Measurements from ENCODE around the gene PLPPR2. TPM values are rescaled to one million over a fixed set of nuclear protein-coding genes. Genes with fewer than 3 reads are reported as not detected.

The PLPPR2 gene
- total RNA-seq, 1 experiment from 2014 or later = 7.5 TPM

DNA sequence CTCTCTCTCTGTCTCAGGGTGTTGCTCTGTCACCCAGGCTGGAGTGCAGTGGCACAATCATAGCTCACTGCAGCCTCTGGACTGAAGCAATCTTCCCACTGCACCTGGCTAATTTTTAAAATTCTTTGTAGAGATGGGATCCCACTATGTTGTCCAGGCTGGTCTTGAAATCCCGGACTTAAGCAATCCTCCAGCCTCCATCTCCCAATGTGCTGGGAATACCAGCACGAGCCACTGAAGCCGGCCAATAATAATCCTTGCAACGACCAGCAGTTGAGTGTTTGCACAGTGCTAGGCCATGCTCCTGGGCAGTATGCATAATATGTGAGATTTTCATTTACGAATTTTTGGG, 29.5 kb downstream of the PLPPR2 start (continued):
- no peak for TF ChIP-seq OVOL2 (CRISPR knock-in tag; IDR thresholded peaks at IDR 0.05; ENCODE audit: borderline replicate concordance)
- no peak for TF ChIP-seq MXD4 (CRISPR knock-in tag; IDR thresholded peaks at IDR 0.05; ENCODE audit: borderline replicate concordance)
- TF ChIP-seq FOXJ3 (CRISPR knock-in tag; IDR thresholded peaks at IDR 0.05; ENCODE audit: borderline replicate concordance) = no peak
- no peak for TF ChIP-seq ZNF263 (CRISPR knock-in tag; IDR thresholded peaks at IDR 0.05; ENCODE audit: low read depth)
- no peak for TF ChIP-seq USF1 (CRISPR knock-in tag; IDR thresholded peaks at IDR 0.05)

DNA sequence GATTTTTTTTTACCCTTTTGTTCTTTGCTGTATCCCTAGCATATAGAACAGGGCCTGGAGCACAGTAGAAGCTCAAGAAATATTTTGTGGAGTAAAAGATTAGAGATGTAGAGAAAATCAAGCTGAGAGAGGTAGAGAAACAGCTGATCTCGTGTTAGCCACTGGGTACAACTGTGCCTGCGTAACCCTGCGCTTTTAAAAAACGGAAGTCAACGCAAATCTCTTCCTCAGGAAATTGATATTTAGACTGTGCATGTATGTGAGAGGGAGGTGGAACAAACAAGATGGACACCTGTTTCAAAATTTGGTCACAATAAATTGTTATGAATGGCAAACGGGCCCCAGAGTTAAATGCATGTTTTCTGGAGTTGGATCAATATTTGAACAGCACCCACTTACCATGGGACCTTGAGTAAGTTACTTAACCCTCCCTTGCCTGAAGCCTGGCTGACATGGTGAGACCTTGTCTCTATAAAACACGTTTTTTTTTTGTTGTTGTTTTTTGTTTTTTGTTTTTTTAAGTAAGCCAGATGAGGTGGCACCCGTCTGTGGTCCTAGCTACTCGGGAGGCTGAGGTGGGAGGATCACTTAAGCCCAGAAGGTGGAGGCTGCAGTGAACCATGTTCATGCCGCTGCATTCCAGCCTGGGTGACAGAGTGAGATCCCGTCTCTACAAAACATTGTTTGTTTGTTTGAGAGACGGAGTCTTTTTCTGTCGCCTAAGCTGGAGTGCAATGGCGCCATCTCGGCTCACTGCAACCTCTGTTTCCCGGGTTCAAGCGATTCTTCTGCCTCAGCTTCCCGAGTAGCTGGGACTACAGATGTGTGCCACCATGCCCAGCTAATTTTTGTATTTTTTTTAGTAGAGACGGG, 32.2 kb downstream of the PLPPR2 start:
- TF ChIP-seq, protein P1, sequence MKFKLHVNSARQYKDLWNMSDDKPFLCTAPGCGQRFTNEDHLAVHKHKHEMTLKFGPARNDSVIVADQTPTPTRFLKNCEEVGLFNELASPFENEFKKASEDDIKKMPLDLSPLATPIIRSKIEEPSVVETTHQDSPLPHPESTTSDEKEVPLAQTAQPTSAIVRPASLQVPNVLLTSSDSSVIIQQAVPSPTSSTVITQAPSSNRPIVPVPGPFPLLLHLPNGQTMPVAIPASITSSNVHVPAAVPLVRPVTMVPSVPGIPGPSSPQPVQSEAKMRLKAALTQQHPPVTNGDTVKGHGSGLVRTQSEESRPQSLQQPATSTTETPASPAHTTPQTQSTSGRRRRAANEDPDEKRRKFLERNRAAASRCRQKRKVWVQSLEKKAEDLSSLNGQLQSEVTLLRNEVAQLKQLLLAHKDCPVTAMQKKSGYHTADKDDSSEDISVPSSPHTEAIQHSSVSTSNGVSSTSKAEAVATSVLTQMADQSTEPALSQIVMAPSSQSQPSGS (CRISPR knock-in tag; IDR thresholded peaks at IDR 0.05; ENCODE audit: borderline replicate concordance, low read depth) = no peak
- no peak for TF ChIP-seq ELF4 (CRISPR knock-in tag; IDR thresholded peaks at IDR 0.05; ENCODE audit: low read depth)
- TF ChIP-seq SMAD3 (CRISPR knock-in tag; IDR thresholded peaks at IDR 0.05; ENCODE audit: borderline replicate concordance) = no peak
- no peak for TF ChIP-seq ZNF671 (CRISPR knock-in tag; IDR thresholded peaks at IDR 0.05)
- TF ChIP-seq, protein P2, sequence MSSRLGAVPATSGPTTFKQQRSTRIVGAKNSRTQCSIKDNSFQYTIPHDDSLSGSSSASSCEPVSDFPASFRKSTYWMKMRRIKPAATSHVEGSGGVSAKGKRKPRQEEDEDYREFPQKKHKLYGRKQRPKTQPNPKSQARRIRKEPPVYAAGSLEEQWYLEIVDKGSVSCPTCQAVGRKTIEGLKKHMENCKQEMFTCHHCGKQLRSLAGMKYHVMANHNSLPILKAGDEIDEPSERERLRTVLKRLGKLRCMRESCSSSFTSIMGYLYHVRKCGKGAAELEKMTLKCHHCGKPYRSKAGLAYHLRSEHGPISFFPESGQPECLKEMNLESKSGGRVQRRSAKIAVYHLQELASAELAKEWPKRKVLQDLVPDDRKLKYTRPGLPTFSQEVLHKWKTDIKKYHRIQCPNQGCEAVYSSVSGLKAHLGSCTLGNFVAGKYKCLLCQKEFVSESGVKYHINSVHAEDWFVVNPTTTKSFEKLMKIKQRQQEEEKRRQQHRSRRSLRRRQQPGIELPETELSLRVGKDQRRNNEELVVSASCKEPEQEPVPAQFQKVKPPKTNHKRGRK (CRISPR knock-in tag; IDR thresholded peaks at IDR 0.05; ENCODE audit: borderline replicate concordance) = no peak
- TF ChIP-seq ZNF396 (CRISPR knock-in tag; IDR thresholded peaks at IDR 0.05; ENCODE audit: borderline replicate concordance) = no peak
- no peak overlapping the region for H3K4me3 Mint-ChIP-seq
- 0 out of 2 replicates have a peak, but pooled peaks cover 3% of the 10 kb centered on the region for H3K36me3 Mint-ChIP-seq
- no peaks in the 10 kb centered on the region; the same call in 1 of the 2 replicates for H3K27me3 Mint-ChIP-seq (ENCODE audit: low read depth)
- peaks cover 9% of the 10 kb centered on the region for H3K9me3 Mint-ChIP-seq
- no peak for DNase-seq (ENCODE audit: low spot score)
- ATAC-seq = no peak
- CTCF ChIA-PET = interaction anchor here (0.7 to 0.8 kb wide), 2 partner anchors 26 to 505 kb away, joined by 3 to 4 read pairs; no protein-coding TSS in a partner anchor
- peaks cover 5% of the 10 kb centered on the region; the same call in 1 of the 2 replicates for H3K4me1 Mint-ChIP-seq
- H3K27ac Mint-ChIP-seq = no peak overlapping the region
- POLR2A ChIA-PET = no interaction called here

DNA sequence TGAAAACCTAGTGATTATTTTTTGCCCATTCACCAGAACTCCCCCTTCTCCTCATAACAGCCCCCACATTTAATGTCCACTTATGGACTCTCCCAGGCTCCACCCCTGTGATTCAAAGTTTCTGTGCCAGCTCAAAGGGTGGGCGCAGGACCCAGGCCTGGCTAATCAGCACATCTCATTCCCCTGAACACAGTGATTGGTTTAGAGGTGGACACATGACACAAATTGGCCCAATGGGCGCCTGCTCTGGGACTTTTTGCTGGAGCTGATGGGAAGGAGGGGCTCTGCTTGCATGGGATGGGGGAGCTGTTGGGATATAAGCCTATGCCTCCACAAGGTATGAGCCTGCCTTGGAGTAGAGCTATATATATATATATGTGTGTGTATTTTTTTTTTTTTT, 35.1 kb downstream of the PLPPR2 start:
- H3K27ac Mint-ChIP-seq = no peak overlapping the region
- DNase-seq (ENCODE audit: low spot score) (no peak), ATAC-seq (peak; percentile 38; the same call in 1 of the 2 replicates)
- H3K4me3 Mint-ChIP-seq = no peak overlapping the region
- H3K4me1 Mint-ChIP-seq = peaks cover 4% of the 10 kb centered on the region
- no peaks in the 10 kb centered on the region; the same call in 1 of the 2 replicates for H3K27me3 Mint-ChIP-seq (ENCODE audit: low read depth)
- CTCF ChIA-PET = interaction anchor here (1.3 to 3.4 kb wide), 4 partner anchors 7 to 45 kb away, joined by 4 to 26 read pairs (median 9); partner anchors contain the start of gene PRKCSH
- H3K36me3 Mint-ChIP-seq = peaks cover 16% of the 10 kb centered on the region
- POLR2A ChIA-PET = interaction anchor here (1.4 kb wide), 1 partner anchor 9 kb away, joined by 5 read pairs; no protein-coding TSS in a partner anchor
- TF ChIP-seq, protein P3, sequence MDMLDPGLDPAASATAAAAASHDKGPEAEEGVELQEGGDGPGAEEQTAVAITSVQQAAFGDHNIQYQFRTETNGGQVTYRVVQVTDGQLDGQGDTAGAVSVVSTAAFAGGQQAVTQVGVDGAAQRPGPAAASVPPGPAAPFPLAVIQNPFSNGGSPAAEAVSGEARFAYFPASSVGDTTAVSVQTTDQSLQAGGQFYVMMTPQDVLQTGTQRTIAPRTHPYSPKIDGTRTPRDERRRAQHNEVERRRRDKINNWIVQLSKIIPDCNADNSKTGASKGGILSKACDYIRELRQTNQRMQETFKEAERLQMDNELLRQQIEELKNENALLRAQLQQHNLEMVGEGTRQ (CRISPR knock-in tag; IDR thresholded peaks at IDR 0.05) = peak; percentile 54; the same call in 1 of the 2 replicates
- TF ChIP-seq, protein P4, sequence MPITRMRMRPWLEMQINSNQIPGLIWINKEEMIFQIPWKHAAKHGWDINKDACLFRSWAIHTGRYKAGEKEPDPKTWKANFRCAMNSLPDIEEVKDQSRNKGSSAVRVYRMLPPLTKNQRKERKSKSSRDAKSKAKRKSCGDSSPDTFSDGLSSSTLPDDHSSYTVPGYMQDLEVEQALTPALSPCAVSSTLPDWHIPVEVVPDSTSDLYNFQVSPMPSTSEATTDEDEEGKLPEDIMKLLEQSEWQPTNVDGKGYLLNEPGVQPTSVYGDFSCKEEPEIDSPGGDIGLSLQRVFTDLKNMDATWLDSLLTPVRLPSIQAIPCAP (CRISPR knock-in tag; IDR thresholded peaks at IDR 0.05) = no peak
- no peak for TF ChIP-seq SOX15 (CRISPR knock-in tag; IDR thresholded peaks at IDR 0.05)
- peaks cover 13% of the 10 kb centered on the region for H3K9me3 Mint-ChIP-seq

Data from WTC11 (cell line).